ENCODE measurements around the gene ZNF266.

ZNF266 gene
- total RNA-seq, result 113 to 121 (median 120) reads per million in 3 donors

- H3K27ac ChIP-seq (ENCODE audit: insufficient read depth, low read length, poor library complexity, severe bottlenecking), result peak within 1 kb of the TSS; percentile 89
- DNase-seq, result peak; percentile 84 to 89 (median 85)
- no peaks in the 10 kb centered on the region for H3K27me3 ChIP-seq (replicated peaks; ENCODE audit: control insufficient read depth, insufficient read depth, low read length, poor library complexity, severe bottlenecking)
- no peaks in the 10 kb centered on the region for H3K4me1 ChIP-seq (ENCODE audit: control insufficient read depth, insufficient read depth, low read length, poor library complexity, severe bottlenecking)
- H3K9me3 ChIP-seq (ENCODE audit: control insufficient read depth, low read length), result no peaks in the 10 kb centered on the region
- peaks cover 22% of the 10 kb centered on the region for H3K36me3 ChIP-seq (ENCODE audit: control insufficient read depth, insufficient read depth, low read length)
- peak within 1 kb of the TSS; percentile 90 for H3K4me3 ChIP-seq (ENCODE audit: insufficient read depth, low read depth, low read length, poor library complexity, severe bottlenecking)
Measured at GRCh38 chr19:9435279-9436268, at the start of gene ZNF266. Gene ZNF266 (minus strand): TSS chr19:9435573. CDS start chr19:9420089, 15,484 bp downstream.

GRCh38 chr19:9485140-9485539 lies 49.8 kb upstream of the ZNF266 start:
- Histone ChIP-seq H3K4me3 (ENCODE audit: insufficient read depth, low read depth, low read length, poor library complexity, severe bottlenecking) (no peak overlapping the region), H3K9me3 (ENCODE audit: control insufficient read depth, low read length) (peaks cover 27% of the 10 kb centered on the region), H3K36me3 (ENCODE audit: control insufficient read depth, insufficient read depth, low read length) (no peaks in the 10 kb centered on the region), H3K27me3 (replicated peaks; ENCODE audit: control insufficient read depth, insufficient read depth, low read length, poor library complexity, severe bottlenecking) (no peaks in the 10 kb centered on the region), H3K4me1 (ENCODE audit: control insufficient read depth, insufficient read depth, low read length, poor library complexity, severe bottlenecking) (no peaks in the 10 kb centered on the region), H3K27ac (ENCODE audit: insufficient read depth, low read length, poor library complexity, severe bottlenecking) (no peak overlapping the region)
- DNase-seq, result no peak

- Histone ChIP-seq H3K27me3 (replicated peaks; ENCODE audit: control insufficient read depth, insufficient read depth, low read length, poor library complexity, severe bottlenecking) (no peaks in the 10 kb centered on the region), H3K4me3 (ENCODE audit: insufficient read depth, low read depth, low read length, poor library complexity, severe bottlenecking) (no peak overlapping the region), H3K4me1 (ENCODE audit: control insufficient read depth, insufficient read depth, low read length, poor library complexity, severe bottlenecking) (no peaks in the 10 kb centered on the region), H3K27ac (ENCODE audit: insufficient read depth, low read length, poor library complexity, severe bottlenecking) (no peak overlapping the region), H3K36me3 (ENCODE audit: control insufficient read depth, insufficient read depth, low read length) (no peaks in the 10 kb centered on the region), H3K9me3 (ENCODE audit: control insufficient read depth, low read length) (peaks cover 3% of the 10 kb centered on the region)
- no peak for DNase-seq
Measured at GRCh38 chr19:9474975-9475374, 39.6 kb upstream of the ZNF266 start.

DNA sequence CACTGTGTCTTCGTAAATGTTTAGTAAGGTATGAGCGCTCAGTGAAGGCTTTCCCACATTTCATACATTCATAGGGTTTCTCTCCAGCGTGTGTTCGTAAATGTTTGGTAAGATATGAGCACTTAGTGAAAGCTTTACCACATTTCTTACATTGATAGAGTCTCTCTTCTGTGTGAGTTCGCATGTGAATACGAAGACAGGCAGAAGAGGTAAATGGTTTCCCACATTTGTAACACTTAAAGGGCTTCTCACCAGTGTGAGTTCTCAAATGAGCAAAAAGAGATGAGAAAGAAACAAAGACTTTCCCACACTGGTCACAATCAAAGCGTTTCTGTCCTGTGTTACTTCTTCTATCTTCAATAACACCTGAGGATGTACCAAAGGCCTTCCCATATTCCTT lies 31.8 kb upstream of the ZNF266 start:
- Histone ChIP-seq H3K4me1 (ENCODE audit: control insufficient read depth, insufficient read depth, low read length, poor library complexity, severe bottlenecking) (no peaks in the 10 kb centered on the region), H3K36me3 (ENCODE audit: control insufficient read depth, insufficient read depth, low read length) (no peaks in the 10 kb centered on the region), H3K4me3 (ENCODE audit: insufficient read depth, low read depth, low read length, poor library complexity, severe bottlenecking) (no peak overlapping the region), H3K9me3 (ENCODE audit: control insufficient read depth, low read length) (peaks cover 25% of the 10 kb centered on the region), H3K27ac (ENCODE audit: insufficient read depth, low read length, poor library complexity, severe bottlenecking) (no peak overlapping the region), H3K27me3 (replicated peaks; ENCODE audit: control insufficient read depth, insufficient read depth, low read length, poor library complexity, severe bottlenecking) (no peaks in the 10 kb centered on the region)
- no peak for DNase-seq

DNA sequence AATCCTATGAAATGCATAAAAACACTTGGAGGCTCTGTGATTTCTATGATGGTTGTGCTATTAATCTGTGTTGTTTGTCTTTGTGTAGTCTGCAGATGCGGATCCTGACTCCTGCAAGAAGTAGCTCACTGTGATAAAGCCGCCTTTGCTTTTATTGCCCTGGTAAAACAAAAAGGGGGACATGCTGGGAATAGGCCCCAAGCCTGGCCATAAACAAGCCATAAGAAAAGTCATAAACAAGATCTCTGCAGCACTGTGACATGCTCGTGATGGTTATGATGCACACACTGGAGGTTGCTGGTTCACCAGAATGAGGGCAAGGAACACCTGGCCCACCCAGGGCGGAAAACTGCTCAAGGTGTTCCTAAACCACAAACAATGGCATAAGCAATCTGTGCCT lies 26.6 kb upstream of the ZNF266 start:
- H3K4me1 ChIP-seq (ENCODE audit: control insufficient read depth, insufficient read depth, low read length, poor library complexity, severe bottlenecking), result no peaks in the 10 kb centered on the region
- no peaks in the 10 kb centered on the region for H3K36me3 ChIP-seq (ENCODE audit: control insufficient read depth, insufficient read depth, low read length)
- H3K27me3 ChIP-seq (replicated peaks; ENCODE audit: control insufficient read depth, insufficient read depth, low read length, poor library complexity, severe bottlenecking), result no peaks in the 10 kb centered on the region
- DNase-seq, result no peak
- no peak overlapping the region for H3K4me3 ChIP-seq (ENCODE audit: insufficient read depth, low read depth, low read length, poor library complexity, severe bottlenecking)
- peaks cover 11% of the 10 kb centered on the region for H3K9me3 ChIP-seq (ENCODE audit: control insufficient read depth, low read length)
- H3K27ac ChIP-seq (ENCODE audit: insufficient read depth, low read length, poor library complexity, severe bottlenecking), result no peak overlapping the region

DNA sequence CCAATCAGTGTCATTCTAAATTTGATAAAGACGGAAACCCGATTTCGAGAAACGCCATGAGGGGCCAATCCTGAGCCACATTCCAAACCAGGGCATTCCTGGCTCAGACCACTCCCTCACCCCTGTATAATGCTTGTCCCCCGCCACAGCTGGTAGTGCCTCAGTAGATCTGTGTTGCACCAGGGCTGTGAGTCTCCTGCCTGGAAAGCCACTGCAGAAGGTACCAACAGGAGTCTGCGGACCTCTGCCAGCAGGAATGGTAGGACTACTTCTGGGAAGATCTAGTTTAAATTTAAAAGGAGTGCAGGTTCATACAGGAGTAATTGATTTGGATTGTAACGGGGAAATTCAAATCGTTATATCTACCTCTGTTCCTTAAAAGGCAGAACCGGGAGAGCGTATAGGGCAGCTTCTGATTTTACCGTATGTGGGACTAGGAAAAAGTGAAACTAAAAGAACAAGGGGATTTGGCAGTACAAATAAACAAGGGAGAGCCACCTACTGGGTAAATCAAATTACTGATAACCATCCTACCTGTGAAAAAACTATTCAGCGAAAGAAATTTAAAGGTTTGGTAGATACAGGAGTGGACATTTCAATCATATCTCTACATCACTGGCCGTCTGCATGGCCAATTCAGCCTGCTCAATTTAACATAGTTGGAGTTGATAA lies 20.8 kb upstream of the ZNF266 start:
- Histone ChIP-seq H3K27me3 (replicated peaks; ENCODE audit: control insufficient read depth, insufficient read depth, low read length, poor library complexity, severe bottlenecking) (no peaks in the 10 kb centered on the region), H3K4me1 (ENCODE audit: control insufficient read depth, insufficient read depth, low read length, poor library complexity, severe bottlenecking) (no peaks in the 10 kb centered on the region), H3K36me3 (ENCODE audit: control insufficient read depth, insufficient read depth, low read length) (no peaks in the 10 kb centered on the region), H3K27ac (ENCODE audit: insufficient read depth, low read length, poor library complexity, severe bottlenecking) (no peak overlapping the region), H3K9me3 (ENCODE audit: control insufficient read depth, low read length) (peaks cover 21% of the 10 kb centered on the region), H3K4me3 (ENCODE audit: insufficient read depth, low read depth, low read length, poor library complexity, severe bottlenecking) (no peak overlapping the region)
- no peak for DNase-seq

DNA sequence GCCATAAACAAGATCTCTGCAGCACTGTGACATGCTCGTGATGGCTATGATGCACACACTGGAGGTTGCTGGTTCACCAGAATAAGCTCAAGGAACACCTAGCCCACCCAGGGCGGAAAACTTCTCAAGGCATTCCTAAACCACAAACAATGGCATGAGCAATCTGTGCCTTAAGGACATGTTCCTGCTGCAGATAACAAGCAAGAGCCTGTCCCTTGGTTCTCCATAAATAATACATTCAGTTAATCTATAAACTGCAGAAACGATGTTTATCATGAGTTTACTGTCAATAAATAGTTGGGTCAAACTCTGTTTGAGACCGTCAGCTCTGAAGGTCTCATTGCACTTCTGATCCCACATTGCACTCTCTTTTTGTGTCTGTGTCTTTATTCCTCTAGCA lies 18.6 kb upstream of the ZNF266 start:
- Histone ChIP-seq H3K27ac (ENCODE audit: insufficient read depth, low read length, poor library complexity, severe bottlenecking) (no peak overlapping the region), H3K4me3 (ENCODE audit: insufficient read depth, low read depth, low read length, poor library complexity, severe bottlenecking) (no peak overlapping the region), H3K36me3 (ENCODE audit: control insufficient read depth, insufficient read depth, low read length) (no peaks in the 10 kb centered on the region), H3K27me3 (replicated peaks; ENCODE audit: control insufficient read depth, insufficient read depth, low read length, poor library complexity, severe bottlenecking) (no peaks in the 10 kb centered on the region), H3K4me1 (ENCODE audit: control insufficient read depth, insufficient read depth, low read length, poor library complexity, severe bottlenecking) (no peaks in the 10 kb centered on the region), H3K9me3 (ENCODE audit: control insufficient read depth, low read length) (peaks cover 23% of the 10 kb centered on the region)
- no peak for DNase-seq

DNA sequence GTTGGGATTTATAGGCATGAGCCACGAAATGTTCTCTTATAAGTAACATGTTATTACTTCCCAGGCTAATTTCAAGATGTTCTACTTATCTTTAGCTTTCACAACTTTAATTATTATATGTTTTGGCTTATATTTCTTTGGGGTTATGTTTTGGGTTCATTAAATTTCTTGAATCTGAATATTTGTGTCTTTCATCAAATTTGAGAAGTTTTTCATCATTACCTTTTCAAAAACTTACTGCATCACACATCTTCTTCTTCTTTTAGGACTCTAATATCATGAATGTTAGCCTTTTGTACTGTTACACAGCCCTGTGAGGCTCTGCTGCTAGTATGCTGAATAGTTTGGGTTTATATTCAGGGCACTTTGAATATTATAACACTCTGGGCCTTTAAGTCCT lies 9.7 kb upstream of the ZNF266 start:
- no peak overlapping the region for H3K27ac ChIP-seq (ENCODE audit: insufficient read depth, low read length, poor library complexity, severe bottlenecking)
- H3K36me3 ChIP-seq (ENCODE audit: control insufficient read depth, insufficient read depth, low read length), result no peaks in the 10 kb centered on the region
- no peaks in the 10 kb centered on the region for H3K4me1 ChIP-seq (ENCODE audit: control insufficient read depth, insufficient read depth, low read length, poor library complexity, severe bottlenecking)
- peaks cover 6% of the 10 kb centered on the region for H3K9me3 ChIP-seq (ENCODE audit: control insufficient read depth, low read length)
- H3K27me3 ChIP-seq (replicated peaks; ENCODE audit: control insufficient read depth, insufficient read depth, low read length, poor library complexity, severe bottlenecking), result no peaks in the 10 kb centered on the region
- DNase-seq, result no peak
- H3K4me3 ChIP-seq (ENCODE audit: insufficient read depth, low read depth, low read length, poor library complexity, severe bottlenecking), result no peak overlapping the region

DNA sequence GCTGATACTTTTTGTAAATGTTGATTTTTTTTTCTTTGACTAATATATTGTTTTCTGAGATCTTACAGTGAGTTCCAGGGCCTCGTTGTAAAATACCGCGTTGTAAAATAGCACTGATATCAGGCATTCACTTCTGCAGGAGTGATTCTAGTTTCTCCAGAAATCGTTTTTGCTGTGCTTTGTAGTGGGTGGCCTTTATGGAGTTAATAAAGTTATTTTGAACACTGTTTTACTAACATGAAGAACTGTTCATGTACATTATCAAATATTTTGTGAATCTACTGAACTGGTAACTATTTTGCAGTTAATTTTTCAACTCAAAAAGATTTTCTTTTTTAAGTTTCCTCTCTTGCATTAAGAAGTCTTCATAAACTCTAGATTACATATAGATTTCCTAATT lies 985 bp upstream of the ZNF266 start:
- no peaks in the 10 kb centered on the region for H3K27me3 ChIP-seq (replicated peaks; ENCODE audit: control insufficient read depth, insufficient read depth, low read length, poor library complexity, severe bottlenecking)
- H3K9me3 ChIP-seq (ENCODE audit: control insufficient read depth, low read length), result no peaks in the 10 kb centered on the region
- H3K4me1 ChIP-seq (ENCODE audit: control insufficient read depth, insufficient read depth, low read length, poor library complexity, severe bottlenecking), result no peaks in the 10 kb centered on the region
- DNase-seq, result no peak
- peaks cover 14% of the 10 kb centered on the region for H3K36me3 ChIP-seq (ENCODE audit: control insufficient read depth, insufficient read depth, low read length)
- peak overlapping the region; percentile 89 for H3K27ac ChIP-seq (ENCODE audit: insufficient read depth, low read length, poor library complexity, severe bottlenecking)
- H3K4me3 ChIP-seq (ENCODE audit: insufficient read depth, low read depth, low read length, poor library complexity, severe bottlenecking), result no peak overlapping the region

GRCh38 chr19:9431475-9431874 lies 3.9 kb downstream of the ZNF266 start:
- Histone ChIP-seq H3K27ac (ENCODE audit: insufficient read depth, low read length, poor library complexity, severe bottlenecking) (no peak overlapping the region), H3K4me1 (ENCODE audit: control insufficient read depth, insufficient read depth, low read length, poor library complexity, severe bottlenecking) (no peaks in the 10 kb centered on the region), H3K4me3 (ENCODE audit: insufficient read depth, low read depth, low read length, poor library complexity, severe bottlenecking) (no peak overlapping the region), H3K27me3 (replicated peaks; ENCODE audit: control insufficient read depth, insufficient read depth, low read length, poor library complexity, severe bottlenecking) (no peaks in the 10 kb centered on the region), H3K9me3 (ENCODE audit: control insufficient read depth, low read length) (no peaks in the 10 kb centered on the region), H3K36me3 (ENCODE audit: control insufficient read depth, insufficient read depth, low read length) (peaks cover 50% of the 10 kb centered on the region)
- DNase-seq, result peak in 1 of 3 donors; percentile 23
